CD14-positive monocyte (primary cell): ENCODE results near the gene MED17. TPM values are rescaled to one million over a fixed set of nuclear protein-coding genes. Genes with fewer than 3 reads are reported as not detected.

ENCODE experiments used
- DNase-seq, 3 donors: peaks; one replicate each; pipeline ENCODE4 v3.0.0-alpha.2; 2011 to 2022
- H2AFZ ChIP-seq: 2 replicates; pipeline ENCODE4 v1.6.0; 2012; ENCODE audit warnings: mild to moderate bottlenecking, low read depth, low read length, inconsistent platforms; ENCODE audit not compliant: insufficient read depth, poor library complexity, severe bottlenecking
- H3K27ac ChIP-seq, 2 donors: 1 replicate in 1 of 2; 2 replicates in 1 of 2; pipeline ENCODE4 v1.5.1; 2012 to 2013; ENCODE audit warnings: low read length in 2 of 2, control low read depth in 1 of 2, inconsistent platforms in 1 of 2, low read depth in 1 of 2, mild to moderate bottlenecking in 1 of 2
- H3K27me3 ChIP-seq, 2 donors: one replicate each; pipeline versions ENCODE4 v1.6.0 to v1.6.1; 2011 to 2013; ENCODE audit warnings: low read length in 2 of 2; ENCODE audit not compliant: control insufficient read depth in 2 of 2, insufficient read depth in 2 of 2
- H3K36me3 ChIP-seq, 2 donors: replicated peaks in 1 of 2; 1 replicate in 1 of 2; 2 replicates in 1 of 2; pipeline versions ENCODE4 v1.5.1 to v1.6.1; 2012 to 2013; ENCODE audit warnings: low read length in 2 of 2, control low read depth in 1 of 2, inconsistent platforms in 1 of 2, mild to moderate bottlenecking in 1 of 2; ENCODE audit not compliant: insufficient read depth in 2 of 2, control insufficient read depth in 1 of 2
- H3K4me1 ChIP-seq, 2 donors: 1 replicate in 1 of 2; 2 replicates in 1 of 2; pipeline versions ENCODE4 v1.5.1 to v1.6.1; 2012 to 2013; ENCODE audit warnings: low read length in 2 of 2, control low read depth in 1 of 2, inconsistent platforms in 1 of 2, mild to moderate bottlenecking in 1 of 2, moderate library complexity in 1 of 2; ENCODE audit not compliant: insufficient read depth in 2 of 2, control insufficient read depth in 1 of 2
- H3K4me2 ChIP-seq: replicated peaks from 2 replicates; pipeline ENCODE3; 2012; ENCODE audit warnings: low read length, moderate library complexity, mild to moderate bottlenecking; ENCODE audit not compliant: poor library complexity, severe bottlenecking; ENCODE audit errors: extremely low read depth
- H3K4me3 ChIP-seq, 3 experiments: fragments of 200-600 bp in 1 of 3; sonication (generic) in 1 of 3; replicated peaks in 1 of 3; 1 replicate in 2 of 3; 2 replicates in 1 of 3; pipeline ENCODE4 v1.5.1; 2011 to 2013; ENCODE audit warnings: low read length in 3 of 3, mild to moderate bottlenecking in 3 of 3, control low read depth in 2 of 3, low read depth in 2 of 3, inconsistent platforms in 1 of 3, moderate library complexity in 1 of 3
- H3K79me2 ChIP-seq: 2 replicates; pipeline ENCODE4 v1.6.0; 2012; ENCODE audit warnings: mild to moderate bottlenecking, control low read depth, inconsistent platforms, low read length, moderate library complexity; ENCODE audit not compliant: insufficient read depth
- H3K9ac ChIP-seq: 2 replicates; pipeline ENCODE4 v1.6.0; 2017; ENCODE audit warnings: low read length, mild to moderate bottlenecking; ENCODE audit not compliant: insufficient read depth, poor library complexity, severe bottlenecking
- H3K9me3 ChIP-seq, 2 donors: replicated peaks in 1 of 2; 1 replicate in 1 of 2; 2 replicates in 1 of 2; pipeline versions ENCODE4 v1.5.1 to v1.6.1; 2012 to 2013; ENCODE audit warnings: low read length in 2 of 2, control low read depth in 1 of 2; ENCODE audit not compliant: control insufficient read depth in 1 of 2, insufficient read depth in 1 of 2
- H4K20me1 ChIP-seq: 2 replicates; pipeline ENCODE4 v1.6.0; 2012; ENCODE audit warnings: mild to moderate bottlenecking, low read length, control low read depth, moderate library complexity; ENCODE audit not compliant: insufficient read depth
- H3K27ac Mint-ChIP-seq, 7 donors: one replicate each; pipeline ENCODE4 v1.8.0; 2020; ENCODE audit warnings: mild to moderate bottlenecking in 7 of 7, mixed read lengths in 7 of 7, moderate library complexity in 6 of 7, inconsistent platforms in 2 of 7
- H3K27me3 Mint-ChIP-seq, 3 donors: one replicate each; pipeline ENCODE4 v1.8.0; 2021 to 2022; ENCODE audit warnings: low read depth in 3 of 3, mild to moderate bottlenecking in 3 of 3, mixed read lengths in 3 of 3, moderate library complexity in 3 of 3, inconsistent platforms in 1 of 3
- H3K36me3 Mint-ChIP-seq, 2 donors: one replicate each; pipeline ENCODE4 v1.8.0; 2020; ENCODE audit warnings: mixed read lengths in 2 of 2, inconsistent platforms in 1 of 2, mild to moderate bottlenecking in 1 of 2
- H3K4me1 Mint-ChIP-seq: one replicate; pipeline ENCODE4 v1.8.0; 2020; ENCODE audit warnings: mild to moderate bottlenecking, mixed read lengths
- H3K4me3 Mint-ChIP-seq, 2 donors: one replicate each; pipeline ENCODE4 v1.8.0; 2020; ENCODE audit warnings: mild to moderate bottlenecking in 2 of 2, mixed read lengths in 2 of 2, moderate library complexity in 1 of 2
- H3K9me3 Mint-ChIP-seq, 7 donors: one replicate each; pipeline ENCODE4 v1.8.0; 2020 to 2022; ENCODE audit warnings: mixed read lengths in 7 of 7, mild to moderate bottlenecking in 6 of 7, moderate library complexity in 6 of 7, inconsistent platforms in 2 of 7
- CTCF ChIP-seq: fragments of 200-600 bp; IDR thresholded peaks from one replicate; pipeline ENCODE4 v1.8.0; 2022; ENCODE audit warnings: antibody characterized with exemption, mild to moderate bottlenecking
- WGBS: methylation state at CpG from one replicate; pipeline ENCODE4 v1.1.5; 2013; ENCODE audit warnings: missing lambda C conversion rate; ENCODE audit not compliant: insufficient coverage; 5-methylcytosine and 5-hydroxymethylcytosine counted together
- intact Hi-C, 2 donors: fragments of 100-400 bp; cut with micrococcal nuclease; formaldehyde crosslinking; loops; one replicate each; pipeline versions ENCODE4 v1.15.0 to v1.15.1; 2023
- polyA plus RNA-seq, 3 donors: library from polyadenylated mRNA; depleted of rRNA in 1 of 3; unstranded in 2 of 3; stranded (reverse) in 1 of 3; fragments of 300-500 nt in 2 of 3; fragments of >200 nt in 1 of 3; fragmentation: Illumina TruSeq in 2 of 3; gene quantifications; 1 replicate in 2 of 3; 2 replicates in 1 of 3; pipeline ENCODE4 v1.2.3, GENCODE V29; 2012 to 2021

Gene MED17
- polyA plus RNA-seq, 3 donors = 3.4 to 12.8 (median 4.4) TPM

GRCh38 chr11:93842461-93842860 lies 58.4 kb downstream of the MED17 start:
- no peak overlapping the region for H3K4me2 ChIP-seq
- no peaks in the 10 kb centered on the region for H3K4me1 Mint-ChIP-seq
- H3K27me3 Mint-ChIP-seq = peaks cover 2 to 5% (median 4%) of the 10 kb centered on the region in 3 donors
- 81% methylated on average over 3 of the region's 6 CpGs for WGBS
- no peaks in the 10 kb centered on the region for H3K79me2 ChIP-seq
- peaks cover 0 to 2% (median 0%) of the 10 kb centered on the region in 7 donors for H3K9me3 Mint-ChIP-seq
- intact Hi-C loops = no loop called here
- no peaks in the 10 kb centered on the region for H4K20me1 ChIP-seq
- DNase-seq = no peak
- H3K36me3 Mint-ChIP-seq = no peaks in the 10 kb centered on the region
- H3K4me3 Mint-ChIP-seq = no peak overlapping the region
- TF ChIP-seq CTCF = no peak
- H3K27ac Mint-ChIP-seq = peak overlapping the region in 1 of 7 donors; percentile 51
- H3K36me3 ChIP-seq = no peaks in the 10 kb centered on the region
- no peaks in the 10 kb centered on the region for H3K27me3 ChIP-seq
- H3K9ac ChIP-seq = no peak overlapping the region
- H2AFZ ChIP-seq = no peak overlapping the region
- H3K27ac ChIP-seq = no peak overlapping the region
- no peak overlapping the region for H3K4me3 ChIP-seq
- H3K9me3 ChIP-seq = no peaks in the 10 kb centered on the region
- H3K4me1 ChIP-seq = no peaks in the 10 kb centered on the region

GRCh38 chr11:93843906-93844305 lies 59.8 kb downstream of the MED17 start:
- no peak overlapping the region for H3K4me2 ChIP-seq
- H3K36me3 Mint-ChIP-seq = no peaks in the 10 kb centered on the region
- peaks cover 0 to 2% (median 0%) of the 10 kb centered on the region in 7 donors for H3K9me3 Mint-ChIP-seq
- no peak overlapping the region for H3K27ac ChIP-seq
- no peak overlapping the region for H3K4me3 ChIP-seq
- TF ChIP-seq CTCF = no peak
- H3K27me3 Mint-ChIP-seq = peaks cover 2 to 6% (median 5%) of the 10 kb centered on the region in 3 donors
- no peaks in the 10 kb centered on the region for H4K20me1 ChIP-seq
- H3K4me3 Mint-ChIP-seq = no peak overlapping the region
- no peak overlapping the region for H2AFZ ChIP-seq
- no peaks in the 10 kb centered on the region for H3K9me3 ChIP-seq
- no peaks in the 10 kb centered on the region for H3K36me3 ChIP-seq
- H3K79me2 ChIP-seq = no peaks in the 10 kb centered on the region
- H3K9ac ChIP-seq = no peak overlapping the region
- H3K4me1 ChIP-seq = no peaks in the 10 kb centered on the region
- WGBS = 95% methylated on average over 4 of the region's 5 CpGs
- no peaks in the 10 kb centered on the region for H3K27me3 ChIP-seq
- no peak for DNase-seq
- H3K27ac Mint-ChIP-seq = no peak overlapping the region
- intact Hi-C loops = no loop called here
- no peaks in the 10 kb centered on the region for H3K4me1 Mint-ChIP-seq
